OCI-LY7 (cell line): ENCODE results near the gene FLG. TPM values are rescaled to one million over a fixed set of nuclear protein-coding genes. Genes with fewer than 3 reads are reported as not detected.
"Not testable (repeated sequence)": the region's sequence is repeated elsewhere in the genome, so short reads cannot be mapped to it uniquely, and the experiment has no call there.

Experiments used
- BruUV-seq: library from RNA; stranded (reverse); fragments of 400-500 nt; replicated peaks from 2 replicates; lab custom pipeline; 2021; lab: Mats Ljungman, UMichigan
- CTCF ChIA-PET: fragments of 300-600 bp; sonication (Branson Sonifier 250); formaldehyde crosslinking; loops from one replicate; lab custom pipeline; 2022; ENCODE audit warnings: antibody characterized with exemption; ENCODE audit not compliant: unreplicated experiment; lab: Charles Lee
- POLR2A ChIA-PET: fragments of 300-600 bp; sonication (Branson Sonifier 250); formaldehyde crosslinking; loops from one replicate; lab custom pipeline; 2022; ENCODE audit warnings: antibody characterized with exemption; lab: Charles Lee
- DNase-seq: peaks from one replicate; pipeline ENCODE4 v3.0.0-alpha.2; 2015; ENCODE audit warnings: low spot score
- H2AFZ ChIP-seq: fragments of 200-600 bp; sonication (generic), shearing (Covaris generic); 2 replicates; pipeline ENCODE4 v1.6.1; 2014; ENCODE audit warnings: mild to moderate bottlenecking, antibody characterized with exemption, low read length, moderate library complexity
- H3K27ac ChIP-seq: fragments of 200-600 bp; sonication (generic); 2 replicates; pipeline ENCODE4 v1.5.1; 2014; ENCODE audit warnings: mixed run types, low read depth, mild to moderate bottlenecking, moderate library complexity, low read length, inconsistent platforms; ENCODE audit not compliant: poor library complexity, severe bottlenecking
- H3K36me3 ChIP-seq: fragments of 200-600 bp; sonication (generic); 2 replicates; pipeline ENCODE4 v1.6.1; 2014; ENCODE audit warnings: mild to moderate bottlenecking, antibody characterized with exemption, low read length, moderate library complexity, mixed read lengths; ENCODE audit not compliant: insufficient read depth
- H3K4me1 ChIP-seq: fragments of 200-600 bp; sonication (generic); 2 replicates; pipeline ENCODE4 v1.5.1; 2014; ENCODE audit warnings: mild to moderate bottlenecking, low read length; ENCODE audit not compliant: insufficient read depth, poor library complexity, severe bottlenecking
- H3K4me2 ChIP-seq: fragments of 200-600 bp; sonication (generic); 2 replicates; pipeline ENCODE4 v1.6.1; 2014; ENCODE audit warnings: mild to moderate bottlenecking, low read length
- H3K4me3 ChIP-seq: fragments of 200-600 bp; sonication (generic); 2 replicates; pipeline ENCODE4 v1.5.1; 2014; ENCODE audit warnings: mild to moderate bottlenecking, low read depth, low read length; ENCODE audit not compliant: poor library complexity, severe bottlenecking
- H3K79me2 ChIP-seq: fragments of 200-600 bp; sonication (generic); 2 replicates; pipeline ENCODE4 v1.6.1; 2016; ENCODE audit warnings: low read depth, mild to moderate bottlenecking, low read length, moderate library complexity, mixed read lengths; ENCODE audit not compliant: insufficient read depth
- H3K9me2 ChIP-seq: fragments of 200-600 bp; sonication (generic); 2 replicates; pipeline ENCODE4 v1.6.1; 2016; ENCODE audit warnings: mild to moderate bottlenecking, low read length, mixed read lengths; ENCODE audit not compliant: insufficient read depth
- H3K9me3 ChIP-seq: fragments of 200-600 bp; sonication (generic); 2 replicates; pipeline ENCODE4 v1.6.1; 2014; ENCODE audit warnings: mild to moderate bottlenecking, mixed run types, low read length, mixed read lengths
- H4K20me1 ChIP-seq: fragments of 200-600 bp; sonication (generic); 2 replicates; pipeline ENCODE4 v1.6.1; 2014; ENCODE audit warnings: mild to moderate bottlenecking, antibody characterized with exemption, low read length, moderate library complexity, mixed read lengths; ENCODE audit not compliant: insufficient read depth
- intact Hi-C: fragments of 100-400 bp; cut with micrococcal nuclease; formaldehyde crosslinking; loops from one replicate; pipeline ENCODE4 v1.10.0; 2022; ENCODE audit not compliant: unreplicated experiment
- total RNA-seq, 2 experiments: library from RNA; depleted of rRNA in 1 of 2; stranded (reverse); fragments of >200 nt in 1 of 2; shearing (Covaris generic) in 1 of 2; gene quantifications; 2 replicates each; pipeline ENCODE4 v1.2.3, GENCODE V29; 2014 to 2022

Gene FLG
- total RNA-seq, 2 experiments from 2014 or later, result not detected

- H3K4me1 ChIP-seq, BruUV-seq, H3K79me2 ChIP-seq, H3K4me3 ChIP-seq, POLR2A ChIA-PET, H3K4me2 ChIP-seq, intact Hi-C loops, DNase-seq, CTCF ChIA-PET, H3K27ac ChIP-seq, H3K36me3 ChIP-seq, H3K9me3 ChIP-seq, H3K9me2 ChIP-seq, H2AFZ ChIP-seq, H4K20me1 ChIP-seq: not testable (repeated sequence)
These were observed 21.7 kb downstream of the FLG start for GRCh38 chr1:152303139-152303872.

DNA sequence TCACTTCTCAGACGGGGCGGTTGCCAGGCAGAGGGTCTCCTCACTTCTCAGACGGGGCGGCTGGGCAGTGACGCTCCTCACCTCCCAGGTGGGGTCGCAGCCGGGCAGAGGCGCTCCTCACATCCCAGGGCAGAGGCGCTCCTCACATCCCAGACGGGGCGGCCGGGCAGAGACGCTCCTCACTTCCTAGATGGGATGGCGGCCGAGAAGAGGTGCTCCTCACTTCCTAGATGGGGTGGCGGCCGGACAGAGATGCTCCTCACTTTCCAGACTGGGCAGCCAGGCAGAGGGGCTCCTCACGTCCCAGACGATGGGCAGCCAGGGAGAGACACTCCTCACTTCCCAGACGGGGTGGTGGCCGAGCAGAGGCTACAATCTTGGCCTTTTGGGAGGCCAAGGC, 68.6 kb downstream of the FLG start:
- CTCF ChIA-PET, DNase-seq, H3K4me3 ChIP-seq, H2AFZ ChIP-seq, H4K20me1 ChIP-seq, H3K4me2 ChIP-seq, BruUV-seq, H3K4me1 ChIP-seq, H3K27ac ChIP-seq, intact Hi-C loops, H3K9me3 ChIP-seq, POLR2A ChIA-PET, H3K9me2 ChIP-seq, H3K79me2 ChIP-seq, H3K36me3 ChIP-seq: not testable (repeated sequence)

Other genes starting within 250 kb of the FLG start
- not detected in 2 replicates for gene TCHHL1, start 236.2 kb downstream of the FLG start, total RNA-seq (2014; rRNA removed; shearing (Covaris generic))
- not detected in 2 replicates for gene TCHHL1, start 236.2 kb downstream of the FLG start, total RNA-seq (2022)
- not detected in 2 replicates for gene TCHH, start 209.8 kb downstream of the FLG start, total RNA-seq (2014; rRNA removed; shearing (Covaris generic))
- not detected in 2 replicates for gene TCHH, start 209.8 kb downstream of the FLG start, total RNA-seq (2022)
- not detected in 2 replicates for gene RPTN, start 166.0 kb downstream of the FLG start, total RNA-seq (2014; rRNA removed; shearing (Covaris generic))
- not detected in 2 replicates for gene RPTN, start 166.0 kb downstream of the FLG start, total RNA-seq (2022)
- gene HRNR, start 101.0 kb downstream of the FLG start, total RNA-seq (2014; rRNA removed; shearing (Covaris generic)), result not detected in 2 replicates
- gene HRNR, start 101.0 kb downstream of the FLG start, total RNA-seq (2022), result not detected in 2 replicates
- not detected in 2 replicates for gene FLG2, start 34.8 kb upstream of the FLG start, total RNA-seq (2014; rRNA removed; shearing (Covaris generic))
- not detected in 2 replicates for gene FLG2, start 34.8 kb upstream of the FLG start, total RNA-seq (2022)
- not detected in 2 replicates for gene CRNN, start 89.0 kb upstream of the FLG start, total RNA-seq (2014; rRNA removed; shearing (Covaris generic))
- not detected in 2 replicates for gene CRNN, start 89.0 kb upstream of the FLG start, total RNA-seq (2022)
- not detected in 2 replicates for gene LCE5A, start 185.6 kb upstream of the FLG start, total RNA-seq (2014; rRNA removed; shearing (Covaris generic))
- not detected in 2 replicates for gene LCE5A, start 185.6 kb upstream of the FLG start, total RNA-seq (2022)
- gene CRCT1, start 189.2 kb upstream of the FLG start, total RNA-seq (2014; rRNA removed; shearing (Covaris generic)), result not detected in 2 replicates
- not detected in 2 replicates for gene CRCT1, start 189.2 kb upstream of the FLG start, total RNA-seq (2022)
- gene LCE3E, start 241.5 kb upstream of the FLG start, total RNA-seq (2014; rRNA removed; shearing (Covaris generic)), result not detected in 2 replicates
- not detected in 2 replicates for gene LCE3E, start 241.5 kb upstream of the FLG start, total RNA-seq (2022)